Stimulated activated CD8-positive, alpha-beta memory T cell treated with anti-CD3 and anti-CD28 coated beads, Interleukin-7, amount 100 ng/mL, for 24 hours (primary cell): Measurements from ENCODE around the gene FGF18.
"Not testable (repeated sequence)": the region's sequence is repeated elsewhere in the genome, so short reads cannot be mapped to it uniquely, and the experiment has no call there.

Experiments used
- DNase-seq: peaks from one replicate; pipeline ENCODE4 v3.0.0-alpha.2; 2020; ENCODE audit warnings: low read depth

Gene FGF18

DNA sequence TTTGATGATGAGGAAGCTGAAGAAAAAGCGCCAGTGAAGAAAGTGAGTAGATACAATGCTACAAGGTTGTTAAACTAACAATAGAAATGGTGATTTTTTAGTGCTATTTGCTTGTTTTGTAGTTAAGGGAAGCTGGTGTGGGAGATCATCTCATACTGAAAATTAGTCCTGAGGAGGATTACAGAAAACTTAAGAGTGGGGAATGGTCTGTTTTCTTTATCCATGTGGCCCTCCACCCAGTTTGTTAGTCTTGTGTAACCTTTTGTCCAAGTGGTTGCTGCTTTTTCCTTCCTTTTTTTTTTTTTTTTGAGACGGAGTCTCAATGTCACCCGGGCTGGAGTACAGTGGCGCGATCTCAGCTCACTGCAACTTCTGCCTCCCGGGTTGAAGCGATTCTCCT, 19.3 kb upstream of the FGF18 start:
- no peak for DNase-seq

DNA sequence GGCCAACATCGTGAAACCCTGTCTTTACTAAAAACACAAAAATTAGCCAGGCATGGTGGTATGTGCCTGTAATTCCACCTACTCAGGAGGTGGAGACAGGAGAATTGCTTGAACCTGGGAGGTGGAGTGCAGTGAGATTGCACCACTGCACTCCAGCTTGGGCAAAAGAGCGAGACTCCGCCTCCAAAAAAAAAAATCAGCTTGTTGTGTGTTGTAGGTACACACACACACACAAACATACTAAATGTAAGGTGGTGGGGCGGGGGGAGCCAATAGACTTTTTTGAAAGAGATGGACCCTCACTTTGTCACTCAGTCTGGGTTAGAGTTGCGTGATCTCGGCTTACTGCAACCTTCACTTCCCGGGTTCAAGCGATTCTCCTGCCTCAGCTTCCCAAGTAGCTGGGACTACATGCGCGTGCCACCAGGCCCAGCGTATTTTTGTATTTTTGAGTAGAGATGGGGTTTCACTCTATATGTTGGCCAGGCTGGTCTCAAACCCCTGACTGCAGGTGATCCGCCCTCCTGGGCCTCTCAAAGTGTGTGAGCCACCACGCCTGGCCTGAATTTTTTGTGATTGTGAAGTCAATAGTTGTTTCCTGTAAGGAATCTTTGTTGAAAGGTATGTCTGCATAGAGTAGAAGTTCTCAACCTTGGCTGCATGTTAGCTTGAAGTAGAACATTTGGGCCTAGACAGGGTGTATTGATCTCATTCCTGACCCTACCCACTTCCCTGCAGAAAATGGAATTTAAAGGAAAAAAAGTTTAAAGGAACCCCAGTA, 18.1 kb upstream of the FGF18 start:
- no peak for DNase-seq

DNA sequence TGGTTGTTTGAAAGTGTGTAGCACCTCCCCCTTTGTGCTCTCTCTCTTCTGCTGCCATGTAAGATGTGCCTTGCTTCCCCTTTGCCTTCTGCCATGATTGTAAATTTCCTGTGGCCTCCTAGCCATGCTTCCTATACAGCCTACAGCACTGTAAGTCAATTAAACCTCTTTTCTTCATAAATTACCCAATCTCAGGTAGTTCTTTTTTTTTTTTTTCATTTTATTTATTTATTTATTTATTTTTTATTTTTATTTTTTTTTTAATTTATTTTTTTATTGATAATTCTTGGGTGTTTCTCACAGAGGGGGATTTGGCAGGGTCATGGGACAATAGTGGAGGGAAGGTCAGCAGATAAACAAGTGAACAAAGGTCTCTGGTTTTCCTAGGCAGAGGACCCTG, 16.7 kb upstream of the FGF18 start:
- not testable (repeated sequence) for DNase-seq

DNA sequence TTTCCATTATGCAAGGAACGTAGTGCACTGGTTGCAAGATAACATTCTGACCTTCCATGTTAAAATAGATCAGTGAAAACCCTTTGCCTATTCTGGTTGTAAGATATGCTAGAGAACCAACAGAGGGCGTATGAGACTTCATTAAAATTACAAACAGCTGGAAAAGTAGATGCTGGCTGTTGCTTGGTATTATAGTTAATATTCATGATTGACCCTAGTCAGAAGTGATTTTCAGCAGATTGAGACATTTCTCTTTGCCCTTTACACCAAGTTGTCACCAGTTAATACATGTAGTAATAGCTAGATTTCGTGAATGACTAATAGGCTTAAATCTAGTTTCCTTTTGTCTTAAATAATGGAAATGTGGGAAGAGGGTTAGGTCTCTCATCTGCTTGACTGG, 13.8 kb upstream of the FGF18 start:
- DNase-seq = no peak

DNA sequence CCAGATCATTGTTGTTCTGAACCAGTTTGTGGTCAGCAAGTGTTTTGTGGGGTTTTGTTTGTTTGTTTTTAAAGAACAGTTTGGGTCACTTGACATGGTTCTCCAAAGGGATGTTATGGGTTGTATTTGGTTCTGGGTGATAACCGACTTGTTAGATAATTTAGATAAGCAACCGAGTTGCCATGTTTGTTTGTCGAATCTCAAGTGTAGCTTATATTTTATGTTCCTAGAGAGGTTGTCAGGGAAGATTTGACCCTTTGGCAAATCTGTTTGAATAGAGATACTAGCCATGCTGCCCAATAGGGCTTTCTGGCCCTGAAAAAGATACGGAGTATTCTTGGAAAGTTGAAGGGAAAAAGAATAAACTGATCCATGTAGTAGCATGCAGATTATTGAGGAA, 12.2 kb upstream of the FGF18 start:
- DNase-seq = no peak

DNA sequence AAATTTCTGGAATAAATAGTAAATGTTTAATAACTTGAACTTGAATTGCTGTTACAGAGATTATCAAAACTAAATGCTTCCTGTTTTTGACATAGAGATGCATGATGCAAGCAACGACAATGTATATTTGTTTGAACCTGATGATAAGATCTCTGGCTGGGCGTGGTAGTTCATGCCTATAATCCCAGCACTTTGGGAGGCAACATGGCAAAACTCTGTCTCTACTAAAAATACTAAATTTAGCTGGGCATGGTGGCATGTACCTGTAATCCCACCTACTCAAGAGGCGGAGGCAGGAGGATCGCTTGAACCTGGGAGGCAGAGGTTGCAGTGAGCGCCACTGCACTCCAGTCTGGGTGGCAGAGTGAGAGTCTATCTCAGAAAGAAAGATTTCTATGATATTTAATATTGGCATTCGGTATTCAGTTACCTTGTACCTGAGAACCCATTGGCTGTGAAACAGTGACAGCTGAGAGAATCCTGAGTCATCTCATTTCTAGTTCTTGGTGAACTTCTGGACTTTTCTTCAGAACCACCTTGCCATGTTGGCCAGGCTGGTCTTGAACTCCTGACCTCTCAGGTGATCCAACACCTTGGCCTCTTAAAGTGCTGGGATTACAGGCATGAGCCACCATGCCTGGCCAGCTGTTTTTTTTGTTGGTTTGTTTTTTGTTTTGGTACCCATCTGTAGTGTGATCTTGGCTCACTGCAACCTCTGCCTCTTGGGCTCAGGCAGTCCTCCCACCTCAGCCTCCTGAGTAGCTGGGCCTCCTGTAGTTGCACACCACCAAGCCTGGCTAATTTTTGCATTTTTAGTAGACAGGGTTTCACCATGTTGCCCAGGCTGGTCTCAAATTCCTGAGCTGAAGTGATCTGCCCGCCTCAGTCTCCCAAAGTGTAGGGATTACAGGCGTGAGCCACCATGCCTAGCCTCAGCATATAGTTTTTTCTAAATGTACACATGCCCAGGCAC, 10.0 kb upstream of the FGF18 start:
- DNase-seq = no peak

DNA sequence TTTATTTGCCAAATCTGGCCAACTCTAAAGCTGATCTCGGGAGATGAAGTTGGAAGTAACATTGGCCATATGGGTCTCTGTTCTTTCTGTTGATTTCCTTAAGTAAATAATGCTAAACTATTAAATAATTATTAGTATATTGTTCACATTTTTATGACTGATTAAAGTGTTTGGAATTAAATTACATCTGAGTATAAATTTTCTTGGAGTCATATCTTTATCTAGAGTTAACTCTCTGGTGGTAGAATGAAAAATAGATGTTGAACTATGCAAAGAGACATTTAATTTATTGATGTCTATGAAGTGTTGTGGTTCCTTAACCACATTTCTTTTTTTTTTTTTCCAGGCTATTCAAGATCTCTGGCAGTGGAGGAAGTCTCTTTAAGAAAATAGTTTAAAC, 9.3 kb upstream of the FGF18 start:
- DNase-seq = no peak

DNA sequence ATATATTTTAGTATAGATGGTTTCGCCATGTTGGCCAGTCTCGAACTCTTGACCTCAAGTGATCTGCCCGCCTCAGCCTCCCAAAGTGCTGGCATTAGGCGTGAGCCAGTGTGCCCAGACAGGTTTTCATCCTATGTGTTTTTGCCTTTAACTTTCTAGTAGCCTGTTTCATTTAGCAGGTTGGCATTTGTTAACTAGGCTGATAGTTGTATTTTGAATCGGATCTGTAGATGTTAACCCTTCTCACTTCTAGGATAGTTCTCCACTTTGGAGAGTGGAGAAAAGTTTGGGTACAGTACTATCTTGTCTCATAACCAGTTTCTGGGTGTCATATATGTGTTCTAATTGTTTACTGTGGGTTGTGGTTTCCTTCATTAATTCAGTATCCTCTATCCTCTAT, 7.3 kb upstream of the FGF18 start:
- no peak for DNase-seq

DNA sequence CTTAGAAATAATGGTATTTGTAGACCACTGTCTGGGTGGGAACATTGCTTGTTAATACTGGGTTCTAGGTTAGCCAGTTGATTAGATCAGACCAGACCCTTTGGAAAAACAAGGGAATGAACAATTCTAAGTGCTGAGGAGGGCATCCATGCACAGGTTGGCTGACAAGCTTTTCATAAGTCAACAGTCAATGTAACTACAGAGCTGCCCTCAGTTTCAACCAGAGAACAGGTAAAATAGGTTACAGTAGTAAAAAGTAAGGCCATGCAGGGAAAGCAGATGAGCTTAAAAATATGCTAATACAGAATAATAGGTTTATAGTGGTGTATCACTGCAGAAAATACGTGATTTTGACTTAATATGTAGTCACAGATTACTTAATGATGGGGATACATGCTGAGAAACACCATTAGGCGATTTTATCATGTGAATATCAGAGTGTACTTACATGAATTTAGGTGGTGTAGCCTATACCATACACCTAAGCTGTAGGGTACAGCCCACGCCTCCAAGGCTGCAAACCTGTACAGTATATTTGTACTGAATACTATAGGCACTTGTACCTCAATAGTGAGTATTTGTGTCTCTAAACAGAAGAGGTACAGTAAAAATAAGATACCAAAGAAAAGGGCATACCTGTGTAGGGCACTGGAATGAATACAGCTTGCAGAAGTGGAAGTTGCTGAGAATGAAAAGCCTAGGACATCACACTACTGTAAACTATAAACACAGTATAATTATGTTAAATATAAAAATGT, 6.1 kb upstream of the FGF18 start:
- no peak for DNase-seq

DNA sequence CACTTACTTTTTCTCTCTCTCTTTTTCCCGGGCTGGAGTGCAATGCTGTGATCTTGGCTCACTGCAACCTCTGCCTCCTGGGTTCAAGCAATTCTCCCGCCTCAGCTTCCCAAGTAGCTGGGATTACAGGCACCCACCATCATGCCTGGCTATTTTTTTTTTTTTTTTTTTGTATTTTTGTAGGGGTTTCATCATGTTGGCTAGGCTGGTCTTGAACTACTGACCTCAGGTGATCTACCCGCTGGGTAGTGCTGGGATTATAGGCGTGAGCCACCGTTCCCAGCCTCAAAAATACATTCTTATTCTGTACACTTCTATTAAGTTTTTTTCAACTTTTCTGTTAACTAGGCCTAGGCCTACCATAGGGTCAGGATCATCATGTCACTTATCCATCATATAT, 5.5 kb upstream of the FGF18 start:
- DNase-seq = not testable (repeated sequence)

DNA sequence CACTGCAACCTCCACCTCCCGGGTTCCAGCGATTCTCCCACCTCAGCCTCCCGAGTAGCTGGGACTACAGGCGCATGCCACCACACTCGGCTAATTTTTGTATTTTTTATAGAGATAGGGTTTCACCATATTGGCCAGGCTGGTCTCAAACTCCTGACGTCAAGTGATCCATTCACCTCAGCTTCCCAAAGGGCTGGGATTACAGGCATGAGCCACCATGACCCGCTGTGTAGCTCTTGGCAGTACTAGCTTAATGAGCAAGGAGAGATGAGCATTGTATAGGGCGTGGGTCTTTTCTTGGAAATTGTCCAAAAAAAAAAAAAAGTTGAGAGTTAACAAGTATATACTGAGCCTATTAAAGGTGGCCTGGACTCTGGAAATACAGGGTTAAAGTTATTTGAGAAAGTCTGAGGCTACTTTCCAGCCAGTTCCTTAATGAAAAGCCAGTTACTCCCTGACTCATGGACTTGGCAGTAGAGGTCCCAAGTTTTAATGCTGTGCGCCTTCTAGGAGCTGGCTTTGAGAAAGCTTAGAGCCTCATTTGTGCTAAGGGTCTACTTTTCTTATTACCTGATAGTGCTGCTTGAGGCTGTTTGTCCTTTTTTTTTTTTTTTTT, 4.2 kb upstream of the FGF18 start:
- DNase-seq = no peak

DNA sequence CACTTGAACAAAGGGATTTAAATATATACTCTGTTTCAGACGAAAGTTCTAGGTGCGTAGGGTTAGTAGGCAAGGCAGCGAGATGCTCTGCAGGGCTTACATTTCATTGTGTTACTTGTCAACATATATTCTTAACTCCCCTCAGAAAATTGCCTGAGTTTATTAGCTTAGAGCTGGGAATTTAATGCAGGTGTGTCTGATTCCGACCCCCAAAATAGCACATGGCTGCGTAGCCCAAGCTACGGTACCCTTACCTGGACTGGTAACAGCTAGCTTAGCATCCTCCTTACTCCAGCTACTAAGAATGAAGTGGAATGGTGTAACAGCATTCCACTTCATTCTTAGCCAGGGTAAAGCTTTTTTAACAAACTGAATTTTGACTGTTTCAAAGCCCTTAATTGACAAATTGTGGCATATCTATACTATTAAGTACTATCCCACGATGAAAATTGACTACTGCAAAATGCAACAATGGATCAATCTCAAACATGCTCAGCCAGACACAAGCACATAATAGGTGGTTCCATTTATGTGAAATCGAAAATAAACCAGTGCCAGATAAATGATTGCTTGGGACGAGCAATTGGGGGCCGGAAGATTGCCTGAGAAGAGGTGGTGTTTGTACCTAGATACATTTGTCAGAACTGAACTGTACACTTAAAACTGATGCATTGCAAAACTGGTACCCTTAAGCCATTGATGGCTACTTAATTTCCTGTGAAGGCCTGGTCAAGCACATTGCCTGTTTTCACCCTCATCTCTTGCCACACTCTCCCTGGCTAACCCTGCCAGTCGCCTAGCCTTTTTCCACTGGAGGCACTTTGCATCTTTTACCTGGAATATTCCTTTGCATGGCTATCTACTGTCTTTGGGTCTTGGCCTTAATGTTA, 3.0 kb upstream of the FGF18 start:
- DNase-seq = no peak

DNA sequence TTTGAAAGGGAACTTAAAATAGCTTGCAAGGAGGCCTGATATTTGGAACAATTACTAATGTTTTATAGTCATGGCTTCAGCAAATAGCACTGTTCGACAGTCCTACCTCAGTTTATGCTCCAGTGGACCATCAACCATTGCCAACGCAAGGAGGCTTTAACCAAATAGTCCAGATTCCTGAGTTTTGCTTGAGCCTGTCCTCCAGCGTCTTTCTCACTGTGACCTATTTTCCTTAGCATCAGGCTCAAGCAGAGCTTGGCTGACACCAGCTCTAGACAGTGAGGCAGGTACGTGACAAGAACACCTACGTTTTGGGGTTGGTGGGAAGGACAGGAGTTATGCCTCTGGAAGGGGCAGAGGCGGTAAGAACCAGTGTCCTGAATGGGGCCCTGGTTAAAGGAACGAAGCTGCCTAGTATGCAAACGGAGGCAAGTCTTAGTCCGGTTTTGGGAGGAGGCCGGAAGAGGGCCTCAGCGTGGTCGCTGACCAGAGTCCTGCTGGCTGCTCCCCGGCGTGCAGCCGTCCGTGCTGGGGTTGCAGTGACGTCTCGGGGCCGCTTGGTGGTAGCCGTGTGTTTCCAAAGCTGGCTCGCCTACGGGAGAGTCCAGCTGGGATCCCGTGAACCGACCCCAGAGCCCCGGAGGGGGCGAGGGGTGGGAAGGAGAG, 998 bp upstream of the FGF18 start:
- peak; percentile 16 for DNase-seq

DNA sequence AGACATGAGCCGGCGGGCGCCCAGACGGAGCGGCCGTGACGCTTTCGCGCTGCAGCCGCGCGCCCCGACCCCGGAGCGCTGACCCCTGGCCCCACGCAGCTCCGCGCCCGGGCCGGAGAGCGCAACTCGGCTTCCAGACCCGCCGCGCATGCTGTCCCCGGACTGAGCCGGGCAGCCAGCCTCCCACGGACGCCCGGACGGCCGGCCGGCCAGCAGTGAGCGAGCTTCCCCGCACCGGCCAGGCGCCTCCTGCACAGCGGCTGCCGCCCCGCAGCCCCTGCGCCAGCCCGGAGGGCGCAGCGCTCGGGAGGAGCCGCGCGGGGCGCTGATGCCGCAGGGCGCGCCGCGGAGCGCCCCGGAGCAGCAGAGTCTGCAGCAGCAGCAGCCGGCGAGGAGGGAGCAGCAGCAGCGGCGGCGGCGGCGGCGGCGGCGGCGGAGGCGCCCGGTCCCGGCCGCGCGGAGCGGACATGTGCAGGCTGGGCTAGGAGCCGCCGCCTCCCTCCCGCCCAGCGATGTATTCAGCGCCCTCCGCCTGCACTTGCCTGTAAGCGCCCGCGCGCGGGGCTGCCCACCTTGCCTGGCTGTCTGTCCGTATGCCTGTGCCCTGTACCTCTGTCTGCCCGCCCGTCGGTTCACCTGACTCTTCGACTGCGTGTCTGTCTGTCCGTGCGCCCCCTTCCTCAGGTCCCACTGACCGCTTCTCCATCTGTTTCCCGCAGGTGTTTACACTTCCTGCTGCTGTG, 412 bp downstream of the FGF18 start:
- no peak for DNase-seq

DNA sequence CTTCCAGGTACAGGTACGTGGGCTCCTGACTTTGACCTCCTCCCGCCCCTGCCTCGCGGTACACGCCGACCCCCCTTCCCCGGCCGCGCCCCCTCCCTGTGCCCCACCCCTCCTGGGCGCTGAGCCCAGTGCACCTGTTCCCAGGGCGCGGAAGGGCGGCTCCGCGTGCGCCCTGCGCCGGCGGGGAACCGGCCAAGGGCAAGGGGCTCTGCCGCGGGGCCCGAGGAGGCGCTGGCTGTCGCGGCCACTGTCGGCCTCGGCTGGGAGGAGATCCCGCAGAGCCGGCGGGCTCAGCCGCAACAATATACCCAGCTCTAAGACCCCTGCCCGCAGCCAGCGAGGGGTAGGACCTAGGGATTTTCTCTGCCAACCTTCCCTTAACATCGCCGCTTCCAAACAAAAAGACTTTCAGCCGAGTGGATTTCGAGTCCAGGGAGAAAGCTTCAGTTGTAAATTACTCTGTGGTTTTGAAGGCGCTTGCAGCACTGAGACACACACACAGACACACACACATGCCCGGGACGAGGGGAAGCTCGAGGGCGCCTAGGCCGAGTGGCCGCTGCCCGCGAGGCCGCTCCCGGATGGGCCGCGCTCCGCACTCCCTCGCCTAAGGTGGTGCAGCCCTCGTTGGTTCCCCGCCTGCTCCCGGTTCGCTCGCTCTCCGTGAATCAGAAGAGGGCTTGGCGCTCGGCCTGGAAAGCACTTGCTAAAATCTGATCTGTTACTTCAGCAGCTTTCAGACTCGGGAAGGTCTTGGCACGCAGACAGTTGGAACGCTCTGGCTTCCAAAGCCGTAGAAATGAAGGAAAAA, 1.2 kb downstream of the FGF18 start:
- DNase-seq = no peak

DNA sequence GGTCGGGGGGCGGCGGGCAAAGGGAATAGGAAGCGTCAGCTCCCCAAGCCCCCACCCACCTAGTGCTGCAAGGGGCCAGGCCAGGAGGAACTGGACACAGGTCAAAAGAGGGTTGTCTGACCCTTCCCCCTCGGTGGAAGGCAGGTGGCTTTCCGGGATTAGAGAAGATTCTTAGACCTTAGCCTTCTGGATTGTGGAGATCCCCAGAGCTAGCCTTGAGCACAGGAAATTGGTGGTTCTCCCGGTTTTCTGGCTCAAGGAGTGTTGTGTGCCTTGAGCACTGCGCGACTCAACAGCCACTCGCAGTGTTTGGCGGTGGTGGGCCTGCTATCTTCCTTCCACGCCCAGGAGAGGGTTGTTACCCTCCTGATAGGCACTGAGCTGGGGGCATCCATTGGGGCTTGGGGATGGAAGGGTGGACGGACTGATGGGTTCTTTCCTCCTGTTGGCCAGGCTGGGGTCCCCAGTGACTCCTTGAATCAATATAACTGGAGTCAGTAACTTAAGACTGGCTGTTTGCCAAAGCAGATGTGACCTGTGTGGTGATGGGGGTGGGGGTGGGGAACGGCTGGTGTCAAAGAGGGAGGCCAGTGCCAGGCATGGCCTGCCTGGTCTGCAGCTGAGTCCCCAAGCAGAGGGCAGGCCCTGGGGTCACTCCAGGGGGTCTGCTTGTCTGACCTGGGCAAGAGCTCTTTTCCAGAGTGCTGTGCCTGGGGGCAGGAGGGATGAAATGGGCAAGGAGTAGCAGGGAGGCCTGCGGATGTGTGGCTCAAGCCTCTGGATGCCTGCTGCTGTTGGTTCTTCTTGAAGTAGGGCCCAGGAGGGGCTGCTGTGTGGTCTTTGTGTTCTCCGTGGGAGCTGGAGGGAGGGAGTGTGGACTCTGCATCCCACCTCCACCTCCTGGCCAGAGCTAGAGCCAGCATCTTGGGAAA, 2.1 kb downstream of the FGF18 start:
- no peak for DNase-seq

DNA sequence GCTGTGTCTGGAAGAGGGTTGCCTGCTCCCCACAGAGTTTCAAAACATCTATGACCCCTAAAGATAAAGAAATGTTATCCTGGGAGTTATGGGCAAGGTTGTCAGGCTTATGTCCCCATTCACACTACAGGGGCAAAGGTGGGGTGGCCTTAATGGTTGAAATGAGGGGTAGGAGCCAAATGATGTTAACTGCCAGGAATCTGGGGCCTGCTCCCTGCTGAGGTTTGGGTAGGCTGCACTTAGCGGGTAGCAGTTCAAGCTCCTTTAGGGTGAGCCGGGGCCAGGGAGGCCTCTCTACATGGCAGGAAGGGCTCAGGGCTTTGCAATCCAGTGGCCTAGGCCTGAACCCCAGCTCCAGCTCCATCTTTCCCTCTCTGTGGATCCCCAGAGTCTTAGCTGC, 3.0 kb downstream of the FGF18 start:
- DNase-seq = no peak
